GM21723 (cell line): Measurements from ENCODE around the gene CDT1.
"Not testable (repeated sequence)": the region's sequence is repeated elsewhere in the genome, so short reads cannot be mapped to it uniquely, and the experiment has no call there.

Experiments used
- ATAC-seq: cut with Tn5 transposase; IDR thresholded peaks from one replicate; pipeline ENCODE4 v1.9.1; 2021; ENCODE audit warnings: mild to moderate bottlenecking, moderate library complexity; ENCODE audit not compliant: unreplicated experiment

CDT1 gene

DNA sequence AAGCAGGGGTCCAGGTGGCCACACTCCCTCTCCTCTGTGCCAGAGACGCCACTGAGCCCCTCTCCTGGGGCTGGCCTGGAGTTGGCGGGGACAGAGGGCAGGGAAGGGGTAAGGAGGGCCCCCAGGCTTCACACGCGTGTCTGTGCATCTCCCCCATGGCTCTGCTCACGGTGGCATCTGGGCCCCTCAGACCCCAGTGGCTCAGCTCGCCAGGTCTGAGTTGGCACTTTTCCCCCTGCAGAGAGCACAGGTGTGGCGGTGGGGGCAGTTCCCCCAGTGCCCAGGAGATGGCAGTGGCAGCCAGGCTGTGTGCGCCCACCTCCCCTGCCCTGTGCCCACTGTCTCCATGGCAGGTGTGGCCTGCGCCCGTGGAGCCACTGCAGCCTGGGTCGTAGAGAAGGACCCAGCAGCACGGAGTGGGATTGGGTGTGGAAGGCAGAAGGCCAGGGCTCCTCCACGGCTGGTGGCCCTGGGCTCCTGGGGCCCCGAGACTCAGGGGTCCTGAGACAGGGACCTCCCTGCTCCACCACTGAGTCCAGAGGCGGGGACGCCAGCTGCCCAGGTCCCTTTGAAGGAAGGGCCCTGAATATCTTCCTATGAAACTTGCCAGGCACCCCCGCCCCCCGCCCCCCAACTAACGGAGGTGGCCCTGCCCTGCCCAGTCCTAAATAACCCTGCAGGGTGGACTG, 12.5 kb downstream of the CDT1 start:
- ATAC-seq, result no peak

- ATAC-seq, result no peak
Observed at GRCh38 chr16:88816736-88817535, 13.3 kb downstream of the CDT1 start.

DNA sequence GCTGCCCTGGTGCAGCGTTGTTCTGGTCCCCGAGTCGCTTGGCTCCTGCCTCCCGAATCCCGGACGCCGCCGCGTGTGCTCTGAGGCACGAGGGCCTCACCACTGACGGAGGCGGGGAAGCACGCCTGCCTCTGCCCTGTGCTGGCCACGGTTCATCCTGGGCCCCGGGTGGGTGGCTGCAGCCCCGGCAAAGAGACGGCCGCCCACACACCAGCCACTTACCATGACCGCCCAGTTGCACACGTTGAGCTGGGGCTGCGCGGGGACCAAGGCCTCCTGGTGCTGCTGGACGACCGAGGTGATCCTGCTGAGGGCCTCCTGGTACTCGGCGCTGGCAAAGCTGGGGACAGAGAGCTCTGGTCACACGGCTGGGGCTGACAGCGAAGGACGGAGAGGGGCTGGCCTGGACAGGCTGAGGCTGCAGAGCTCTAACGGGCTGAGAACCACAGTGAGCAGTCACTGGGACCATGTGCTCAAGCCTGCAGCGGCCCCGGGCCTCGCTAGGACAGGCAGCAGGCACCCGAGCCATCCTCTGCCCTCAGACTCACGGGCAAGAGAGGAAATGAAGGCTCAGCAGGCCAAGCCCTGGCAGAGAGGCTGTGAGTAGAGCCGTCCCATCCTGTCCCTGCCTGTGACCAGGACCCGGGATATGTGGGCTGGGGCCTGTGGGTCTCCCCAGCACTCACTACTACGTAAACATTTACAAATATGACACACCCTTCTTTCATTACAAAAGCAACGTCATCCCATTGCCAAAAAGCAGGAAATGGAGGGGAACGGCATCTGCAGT, 14.4 kb downstream of the CDT1 start:
- ATAC-seq, result no peak

DNA sequence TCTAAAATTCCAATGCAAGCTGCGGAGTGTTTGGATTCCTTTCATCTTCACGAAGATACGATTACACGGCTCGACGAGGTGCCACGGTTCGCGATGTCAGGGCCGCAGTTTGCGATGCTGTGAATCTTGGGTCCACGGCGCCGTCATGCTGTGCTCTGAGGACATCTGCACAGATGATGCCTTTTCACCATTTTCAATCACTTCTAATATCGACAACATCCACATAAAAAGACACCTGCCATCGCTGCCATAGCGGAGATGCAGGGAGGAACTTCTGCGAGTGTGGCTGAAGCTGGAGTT, 14.9 kb downstream of the CDT1 start:
- no peak for ATAC-seq

- no peak for ATAC-seq
Observed at GRCh38 chr16:88819126-88819525, 15.5 kb downstream of the CDT1 start.

GRCh38 chr16:88820385-88821025, 16.9 kb downstream of the CDT1 start:
- no peak for ATAC-seq

DNA sequence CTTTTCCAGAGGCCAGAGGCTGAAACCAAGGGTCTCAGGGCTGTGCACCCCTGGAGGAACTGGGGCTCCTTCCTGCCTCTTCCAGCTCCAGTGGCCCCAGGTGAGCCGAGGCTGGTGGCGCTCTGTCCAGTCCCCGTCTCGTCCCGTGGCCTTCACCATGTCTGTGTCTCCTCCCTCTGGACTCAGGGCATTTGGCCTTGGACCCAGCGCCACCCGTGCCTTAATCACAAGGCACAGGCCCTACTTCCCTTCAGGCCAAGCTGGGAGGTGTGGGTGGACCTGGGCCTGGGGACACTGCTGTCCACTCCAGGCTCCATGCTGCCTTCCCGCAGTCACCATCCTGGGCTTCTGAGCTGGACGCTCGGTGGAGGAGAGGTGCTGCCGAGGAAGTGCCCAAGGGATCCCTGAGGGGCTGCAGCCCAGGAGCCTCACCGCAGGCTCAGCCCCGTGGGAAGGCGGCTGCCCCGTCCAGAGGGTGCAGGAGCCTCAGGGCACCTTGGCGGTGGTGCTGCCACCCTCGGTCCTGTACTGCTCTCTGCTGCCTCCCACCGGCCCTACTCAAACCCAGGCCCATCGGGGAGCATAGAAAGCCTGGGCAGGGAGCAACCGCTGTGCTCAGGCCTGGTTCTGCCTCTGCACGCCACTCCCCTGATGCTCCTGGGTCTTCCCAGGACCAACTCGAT, 17.7 kb downstream of the CDT1 start:
- no peak for ATAC-seq

DNA sequence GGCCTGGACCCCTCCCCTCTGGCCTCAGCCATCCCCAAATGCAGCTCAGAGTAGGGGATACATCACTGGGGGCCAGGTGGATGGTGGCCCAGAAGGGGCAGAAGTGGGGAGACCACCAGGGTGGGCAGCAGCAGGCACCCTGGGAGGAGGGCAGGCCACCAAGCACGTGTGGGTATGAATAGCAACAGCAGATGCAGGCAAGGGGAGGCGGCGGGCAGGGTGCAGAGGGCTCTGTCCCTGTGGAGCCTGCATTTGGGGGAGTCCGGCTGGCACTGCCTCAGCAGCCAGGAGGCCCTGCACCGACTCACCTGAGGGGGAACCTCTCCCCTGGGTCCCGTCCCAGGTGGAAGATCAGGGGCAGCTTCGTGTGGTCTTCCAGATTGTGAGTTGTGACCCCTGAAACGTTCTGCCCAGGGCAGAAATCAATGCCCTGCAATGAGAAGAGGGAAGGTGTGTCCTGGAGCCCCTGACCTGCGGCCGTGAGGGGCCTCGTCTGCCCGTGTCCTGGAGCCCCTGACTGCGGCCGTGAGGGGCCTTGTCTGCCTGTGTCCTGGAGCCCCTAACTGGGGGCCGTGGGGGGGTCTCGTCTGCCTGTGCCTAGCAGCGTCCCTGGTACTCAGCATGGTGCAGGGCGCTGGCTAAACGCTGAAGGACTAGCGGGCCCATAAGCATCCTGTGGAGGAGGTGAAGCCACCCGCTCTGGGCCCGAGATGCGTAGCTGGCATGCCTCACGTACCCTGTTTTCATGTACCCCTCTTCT, 18.9 kb downstream of the CDT1 start:
- ATAC-seq, result no peak

DNA sequence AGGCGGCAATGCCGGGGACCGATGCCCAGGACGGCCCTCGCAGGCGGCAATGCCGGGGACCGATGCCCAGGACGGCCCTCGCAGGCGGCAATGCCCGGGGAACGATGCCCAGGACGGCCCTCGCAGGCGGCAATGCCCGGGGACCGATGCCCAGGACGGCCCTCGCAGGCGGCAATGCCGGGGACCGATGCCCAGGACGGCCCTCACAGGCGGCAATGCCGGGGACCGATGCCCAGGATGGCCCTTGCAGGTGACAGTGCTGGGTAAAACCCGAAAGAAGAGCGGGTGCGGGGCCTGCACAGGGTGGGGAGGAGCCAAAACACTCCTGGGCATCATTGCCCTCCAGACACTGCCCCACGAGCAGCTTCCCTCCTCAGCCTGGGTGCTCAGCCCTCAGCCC, 20.1 kb downstream of the CDT1 start:
- not testable (repeated sequence) for ATAC-seq

- ATAC-seq, result no peak
Observed at GRCh38 chr16:88824256-88825077, 20.9 kb downstream of the CDT1 start.

- ATAC-seq, result no peak
Observed at GRCh38 chr16:88825146-88825545, 21.6 kb downstream of the CDT1 start.

GRCh38 chr16:88826070-88826840, 22.7 kb downstream of the CDT1 start:
- no peak for ATAC-seq

GRCh38 chr16:88827727-88828126, 24.1 kb downstream of the CDT1 start:
- no peak for ATAC-seq

- ATAC-seq, result no peak
Observed at GRCh38 chr16:88828711-88829110, 25.1 kb downstream of the CDT1 start.

GRCh38 chr16:88830258-88830657, 26.7 kb downstream of the CDT1 start:
- ATAC-seq, result no peak

- no peak for ATAC-seq
Observed at GRCh38 chr16:88830783-88831182, 27.2 kb downstream of the CDT1 start.

DNA sequence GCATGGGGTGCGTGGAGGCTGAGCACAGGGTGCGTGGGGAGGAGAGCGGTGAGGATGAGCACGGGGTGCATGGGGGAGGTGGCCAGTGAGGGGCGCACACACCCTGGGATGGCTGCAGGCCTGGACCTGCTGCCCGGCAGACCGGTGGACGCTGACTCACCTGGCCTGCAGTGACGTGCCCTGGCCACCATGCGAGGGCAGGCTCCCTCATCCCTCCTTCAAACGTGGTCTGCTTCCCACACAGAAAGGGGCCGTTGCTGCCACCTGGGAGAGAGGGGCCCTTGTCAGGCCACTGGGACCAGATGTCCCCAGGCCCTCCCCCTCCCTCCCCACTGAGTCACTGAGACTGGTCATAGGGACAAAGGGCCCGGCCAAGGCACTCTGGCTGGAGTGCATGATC, 28.2 kb downstream of the CDT1 start:
- no peak for ATAC-seq

DNA sequence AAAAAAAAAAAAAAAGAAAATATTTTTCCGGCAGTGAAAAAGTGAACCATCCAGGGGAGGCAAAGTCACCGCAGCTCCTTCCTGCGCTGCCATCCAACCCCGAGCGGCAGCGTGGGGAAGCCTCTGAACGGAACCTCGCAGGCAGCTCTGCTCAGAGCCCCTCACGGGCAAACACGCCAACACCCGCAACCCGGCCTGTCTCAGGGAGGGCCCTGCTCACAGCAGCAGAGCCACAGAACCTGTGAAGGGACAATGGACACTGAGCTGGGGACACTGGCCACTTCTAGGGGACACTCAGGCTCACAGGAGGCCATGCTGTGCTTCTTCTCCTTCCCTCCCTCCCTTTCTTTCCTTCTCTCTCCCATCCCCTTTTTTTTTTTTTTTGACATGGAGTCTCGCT, 29.5 kb downstream of the CDT1 start:
- ATAC-seq, result no peak

DNA sequence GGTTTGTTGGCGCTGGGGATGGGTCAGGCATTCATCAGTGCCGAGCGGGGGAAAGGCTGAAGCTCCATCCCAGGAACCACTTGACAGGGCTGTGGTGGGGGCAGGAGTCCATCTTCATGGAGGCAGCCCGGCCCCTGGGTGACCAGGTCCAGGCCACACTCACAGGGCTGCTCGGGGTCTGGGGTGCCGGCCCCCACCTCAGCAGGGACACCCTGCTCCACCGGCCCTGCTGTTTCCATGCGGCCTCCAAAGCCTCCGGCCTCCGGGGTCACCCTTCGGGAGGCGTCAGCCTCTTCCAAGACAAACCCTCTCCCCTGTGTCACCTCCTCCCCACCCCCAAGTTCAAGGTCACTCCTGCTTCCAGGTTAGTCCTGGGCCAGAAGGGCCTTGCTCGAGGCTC, 31.1 kb downstream of the CDT1 start:
- no peak for ATAC-seq
